Activated CD8-positive, alpha-beta T cell treated with anti-CD3 and anti-CD28 coated beads for 36 hours (primary cell): ENCODE results near the gene FBH1. TPM values are rescaled to one million over a fixed set of nuclear protein-coding genes. Genes with fewer than 3 reads are reported as not detected.

Experiments
- ATAC-seq: fragments of 200-7000 bp; cut with Tn5 transposase; one replicate; pipeline ENCODE4 v1.10.0; 2021; ENCODE audit warnings: mild to moderate bottlenecking, moderate library complexity
- CTCF ChIA-PET: fragments of 350-600 bp; sonication (Branson Sonifier 250); formaldehyde crosslinking; loops from one replicate; lab custom pipeline; 2021; ENCODE audit warnings: antibody characterized with exemption; lab: Charles Lee
- POLR2A ChIA-PET: fragments of 350-600 bp; sonication (Branson Sonifier 250); formaldehyde crosslinking; loops from one replicate; lab custom pipeline; 2021; ENCODE audit warnings: antibody characterized with exemption; lab: Charles Lee
- DNase-seq: peaks from one replicate; pipeline ENCODE4 v3.0.0-alpha.2; 2020
- H3K27ac Mint-ChIP-seq: one replicate; pipeline ENCODE4 v1.8.0; 2021; ENCODE audit warnings: mild to moderate bottlenecking, mixed read lengths
- H3K27me3 Mint-ChIP-seq: one replicate; pipeline ENCODE4 v1.8.0; 2021; ENCODE audit warnings: mixed read lengths
- H3K36me3 Mint-ChIP-seq: one replicate; pipeline ENCODE4 v1.8.0; 2021; ENCODE audit warnings: low read depth, mixed read lengths
- H3K4me1 Mint-ChIP-seq: one replicate; pipeline ENCODE4 v1.8.0; 2021; ENCODE audit warnings: low read depth, mixed read lengths
- H3K4me3 Mint-ChIP-seq: one replicate; pipeline ENCODE4 v1.8.0; 2021; ENCODE audit warnings: mild to moderate bottlenecking, moderate library complexity, mixed read lengths
- H3K9me3 Mint-ChIP-seq: one replicate; pipeline ENCODE4 v1.8.0; 2021; ENCODE audit warnings: mixed read lengths
- intact Hi-C: fragments of 100-400 bp; cut with micrococcal nuclease; formaldehyde crosslinking; loops from one replicate; pipeline ENCODE4 v1.10.0; 2022
- total RNA-seq, 2 experiments: library from RNA; stranded (reverse); gene quantifications; one replicate each; pipeline ENCODE4 v1.2.3, GENCODE V29; 2021
- TF ChIP-seq, protein P1 (sequence below): fragments of 200-600 bp; IDR thresholded peaks from one replicate; pipeline ENCODE4 v1.8.0; 2022; ENCODE audit warnings: antibody characterized with exemption, mild to moderate bottlenecking

Gene FBH1
- total RNA-seq, 2 experiments from 2014 or later: 47.2 to 51.3 TPM

- CTCF ChIA-PET: no interaction called here
Observed at GRCh38 chr10:5935628-5936027, 45.6 kb downstream of the FBH1 start.

DNA sequence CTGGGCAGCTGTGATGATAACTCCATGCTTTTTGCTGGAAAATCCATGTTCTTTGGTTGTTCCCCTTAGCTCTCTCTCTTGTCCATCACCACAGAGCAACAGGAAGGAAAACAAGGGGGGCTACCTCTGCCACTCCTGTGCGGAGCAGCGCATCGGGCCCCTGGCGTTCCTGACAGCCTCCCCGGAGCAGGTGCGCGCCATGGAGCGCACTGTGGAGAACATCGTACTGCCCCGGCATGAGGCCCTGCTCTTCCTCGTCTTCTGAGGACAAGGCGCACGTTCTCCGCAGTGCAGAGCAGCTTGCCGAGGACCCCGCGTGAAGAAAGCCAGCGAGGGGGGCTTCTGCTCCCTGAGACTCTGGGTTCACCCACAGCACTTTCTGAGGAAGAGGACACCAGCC, 47.0 kb downstream of the FBH1 start:
- no peaks in the 10 kb centered on the region for H3K27me3 Mint-ChIP-seq
- ChIA-PET CTCF (no interaction called here), POLR2A (interaction anchor here (1.0 kb wide), 1 partner anchor 9 kb away, joined by 3 read pairs; no protein-coding TSS in a partner anchor)
- intact Hi-C loops: no loop called here
- no peaks in the 10 kb centered on the region for H3K9me3 Mint-ChIP-seq
- TF ChIP-seq, protein P1, sequence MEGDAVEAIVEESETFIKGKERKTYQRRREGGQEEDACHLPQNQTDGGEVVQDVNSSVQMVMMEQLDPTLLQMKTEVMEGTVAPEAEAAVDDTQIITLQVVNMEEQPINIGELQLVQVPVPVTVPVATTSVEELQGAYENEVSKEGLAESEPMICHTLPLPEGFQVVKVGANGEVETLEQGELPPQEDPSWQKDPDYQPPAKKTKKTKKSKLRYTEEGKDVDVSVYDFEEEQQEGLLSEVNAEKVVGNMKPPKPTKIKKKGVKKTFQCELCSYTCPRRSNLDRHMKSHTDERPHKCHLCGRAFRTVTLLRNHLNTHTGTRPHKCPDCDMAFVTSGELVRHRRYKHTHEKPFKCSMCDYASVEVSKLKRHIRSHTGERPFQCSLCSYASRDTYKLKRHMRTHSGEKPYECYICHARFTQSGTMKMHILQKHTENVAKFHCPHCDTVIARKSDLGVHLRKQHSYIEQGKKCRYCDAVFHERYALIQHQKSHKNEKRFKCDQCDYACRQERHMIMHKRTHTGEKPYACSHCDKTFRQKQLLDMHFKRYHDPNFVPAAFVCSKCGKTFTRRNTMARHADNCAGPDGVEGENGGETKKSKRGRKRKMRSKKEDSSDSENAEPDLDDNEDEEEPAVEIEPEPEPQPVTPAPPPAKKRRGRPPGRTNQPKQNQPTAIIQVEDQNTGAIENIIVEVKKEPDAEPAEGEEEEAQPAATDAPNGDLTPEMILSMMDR: no peak
- H3K4me3 Mint-ChIP-seq: no peak overlapping the region
- H3K36me3 Mint-ChIP-seq: peaks cover 18% of the 10 kb centered on the region
- H3K27ac Mint-ChIP-seq: no peak overlapping the region
- DNase-seq (no peak), ATAC-seq (no peak)
- H3K4me1 Mint-ChIP-seq: no peaks in the 10 kb centered on the region

More at GRCh38 chr10:5935628-5936027, 45.6 kb downstream of the FBH1 start:
- no peaks in the 10 kb centered on the region for H3K9me3 Mint-ChIP-seq
- intact Hi-C loops: no loop called here
- no peak overlapping the region for H3K4me3 Mint-ChIP-seq
- POLR2A ChIA-PET: no interaction called here
- ATAC-seq: no peak
- peaks cover 22% of the 10 kb centered on the region for H3K36me3 Mint-ChIP-seq
- H3K4me1 Mint-ChIP-seq: no peaks in the 10 kb centered on the region
- H3K27me3 Mint-ChIP-seq: no peaks in the 10 kb centered on the region
- no peak for DNase-seq
- H3K27ac Mint-ChIP-seq: no peak overlapping the region
- TF ChIP-seq, protein P1: no peak

DNA sequence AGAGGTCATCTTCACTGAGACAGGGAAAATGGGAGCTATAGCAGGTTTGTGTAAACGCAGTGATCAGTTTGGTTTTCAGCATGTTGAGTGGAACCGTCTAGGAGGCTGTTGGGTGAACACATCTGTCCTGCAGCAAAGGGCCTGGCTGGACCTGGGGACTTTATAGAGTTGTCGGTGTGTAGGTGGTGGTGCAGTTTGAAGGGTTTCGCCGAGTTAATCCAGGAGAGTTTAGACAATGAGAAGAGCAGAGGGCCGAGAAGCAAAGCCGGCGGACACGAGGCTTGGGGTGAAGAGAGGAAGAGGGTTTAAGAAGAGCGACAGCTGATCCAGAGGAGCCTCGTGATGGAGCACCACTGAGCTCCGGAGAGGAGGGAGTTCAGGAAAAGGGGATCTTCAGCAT, 48.2 kb downstream of the FBH1 start:
- intact Hi-C loops: no loop called here
- no peak overlapping the region for H3K27ac Mint-ChIP-seq
- H3K4me1 Mint-ChIP-seq: no peaks in the 10 kb centered on the region
- ChIA-PET POLR2A (interaction anchor here (0.8 kb wide), 1 partner anchor 33 kb away, joined by 3 read pairs; no protein-coding TSS in a partner anchor), CTCF (no interaction called here)
- no peak overlapping the region for H3K4me3 Mint-ChIP-seq
- peaks cover 18% of the 10 kb centered on the region for H3K36me3 Mint-ChIP-seq
- TF ChIP-seq, protein P1: no peak
- no peaks in the 10 kb centered on the region for H3K9me3 Mint-ChIP-seq
- H3K27me3 Mint-ChIP-seq: no peaks in the 10 kb centered on the region
- DNase-seq (no peak), ATAC-seq (no peak)

- Mint-ChIP-seq H3K9me3 (no peaks in the 10 kb centered on the region), H3K27ac (no peak overlapping the region), H3K27me3 (no peaks in the 10 kb centered on the region), H3K36me3 (peaks cover 17% of the 10 kb centered on the region), H3K4me3 (no peak overlapping the region), H3K4me1 (peaks cover under 1% of the 10 kb centered on the region)
- no peak for ATAC-seq
- ChIA-PET POLR2A (no interaction called here), CTCF (no interaction called here)
- DNase-seq: no peak
- intact Hi-C loops: no loop called here
- TF ChIP-seq, protein P1: no peak
Observed at GRCh38 chr10:5940807-5941218, 50.8 kb downstream of the FBH1 start.

- ATAC-seq (no peak), DNase-seq (no peak)
- ChIA-PET CTCF (interaction anchor here (1.2 kb wide), 1 partner anchor 72 kb away, joined by 3 read pairs; no protein-coding TSS in a partner anchor), POLR2A (no interaction called here)
- Mint-ChIP-seq H3K9me3 (no peaks in the 10 kb centered on the region), H3K4me3 (no peak overlapping the region), H3K27me3 (no peaks in the 10 kb centered on the region), H3K36me3 (peaks cover 14% of the 10 kb centered on the region), H3K27ac (no peak overlapping the region), H3K4me1 (peaks cover 4% of the 10 kb centered on the region)
- intact Hi-C loops: no loop called here
- TF ChIP-seq, protein P1: no peak
Observed at GRCh38 chr10:5941579-5941978, 51.5 kb downstream of the FBH1 start.
